GM12892 (cell line): ENCODE results near the gene MTX1.

Experiments
- POLR2A ChIP-seq: IDR thresholded peaks from 2 replicates; pipeline ENCODE4 v1.6.1; 2011; ENCODE audit warnings: low read depth, low read length, control low read depth
- TAF1 ChIP-seq: IDR thresholded peaks from 2 replicates; pipeline ENCODE4 v1.6.1; 2011; ENCODE audit warnings: low read depth, mild to moderate bottlenecking, control low read depth, low read length, borderline replicate concordance

DNA sequence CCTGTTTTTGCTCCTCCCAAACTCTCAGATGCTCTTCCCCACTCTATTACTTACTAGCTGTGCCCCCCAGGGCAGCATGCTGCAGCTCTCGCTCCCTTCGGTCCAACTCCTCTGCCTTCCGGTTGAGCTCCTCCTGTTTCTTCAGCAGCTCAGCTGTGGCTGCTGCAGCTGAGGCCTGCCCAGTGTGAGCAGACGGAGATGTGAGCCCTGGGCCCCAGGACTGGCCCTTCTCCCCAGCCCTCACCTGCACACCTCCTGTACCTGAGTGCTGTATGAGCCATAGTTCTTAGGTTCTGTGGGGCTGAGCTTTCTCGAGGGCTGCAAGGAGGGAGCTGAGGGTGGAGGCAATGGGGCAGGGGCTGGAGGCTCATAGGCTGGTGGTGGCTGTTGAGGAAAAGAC, 51.8 kb downstream of the MTX1 start:
- TF ChIP-seq POLR2A (no peak), TAF1 (no peak)
